K562 (cell line): Measurements from ENCODE around the gene ZNF775. TPM values are rescaled to one million over a fixed set of nuclear protein-coding genes. Genes with fewer than 3 reads are reported as not detected.

ENCODE experiments used
- ATAC-seq: fragments of 200-7000 bp; cut with Tn5 transposase; 3 replicates; pipeline ENCODE4 v1.9.1; 2020; ENCODE audit warnings: moderate library complexity
- BruUV-seq: library from RNA; stranded (reverse); fragments of 400-500 nt; replicated peaks from 2 replicates; lab custom pipeline; 2021; lab: Mats Ljungman, UMichigan
- CTCF ChIA-PET: fragments of 300-600 bp; formaldehyde crosslinking; extraction: SDS; loops from one replicate; lab custom pipeline; 2021; ENCODE audit warnings: low intra/inter-chr PET ratio; lab: Yijun Ruan, JAX
- POLR2A ChIA-PET: fragments of 300-600, 350-650 bp; sonication (Branson Sonifier 250); formaldehyde crosslinking; extraction: SDS; loops from one replicate; lab custom pipeline; 2021; ENCODE audit warnings: antibody characterized with exemption, inconsistent platforms; lab: Yijun Ruan, JAX
- DNase-seq, 4 experiments: peaks; one replicate each; pipeline versions ENCODE4 v3.0.0 to v3.0.0-alpha.2; 2011 to 2018; ENCODE audit warnings: low spot score in 3 of 4, mixed read lengths in 3 of 4; ENCODE audit errors: extremely low read depth in 1 of 4
- FAIRE-seq: peaks from 2 replicates; lab custom pipeline; 2011; peaks lifted over from hg19 to GRCh38; lab: Jason Lieb, UNC
- H2AFZ ChIP-seq: 2 replicates; pipeline ENCODE4 v1.6.0; 2011; ENCODE audit warnings: low read depth, low read length, control low read depth, inconsistent platforms
- H3K27ac ChIP-seq: fragments of 200-600 bp; 3 replicates; pipeline ENCODE4 v1.8.0; 2011; ENCODE audit warnings: low read depth, mild to moderate bottlenecking, control low read depth, inconsistent platforms, low read length, moderate library complexity, mixed read lengths; ENCODE audit errors: extremely low read depth
- H3K27me3 ChIP-seq, 2 experiments: fragments of 300-600 bp in 1 of 2; 2 replicates in 1 of 2; 3 replicates in 1 of 2; pipeline versions ENCODE4 v1.6.0 to v1.8.0; 2011; ENCODE audit warnings: inconsistent platforms in 2 of 2, low read length in 2 of 2, mild to moderate bottlenecking in 1 of 2, mixed read lengths in 1 of 2, moderate library complexity in 1 of 2; ENCODE audit not compliant: control insufficient read depth in 2 of 2, insufficient read depth in 2 of 2
- H3K36me3 ChIP-seq: fragments of 300-600 bp; 3 replicates; pipeline ENCODE4 v1.8.0; 2011; ENCODE audit warnings: mild to moderate bottlenecking, low read length, inconsistent platforms; ENCODE audit not compliant: control insufficient read depth, insufficient read depth
- H3K4me1 ChIP-seq, 2 experiments: fragments of 200-600 bp in 1 of 2; replicated peaks in 1 of 2; 2 replicates in 1 of 2; 3 replicates in 1 of 2; pipeline versions ENCODE4 v1.5.1 to v1.8.0; 2011; ENCODE audit warnings: inconsistent platforms in 2 of 2, low read length in 2 of 2, mild to moderate bottlenecking in 1 of 2, mixed read lengths in 1 of 2, moderate library complexity in 1 of 2; ENCODE audit not compliant: control insufficient read depth in 2 of 2, insufficient read depth in 2 of 2
- H3K4me2 ChIP-seq: 2 replicates; pipeline ENCODE4 v1.6.1; 2011; ENCODE audit warnings: low read length, control low read depth, inconsistent platforms, mixed read lengths; ENCODE audit not compliant: insufficient read depth
- H3K4me3 ChIP-seq: fragments of 200-600 bp; sonication (generic), shearing (Covaris generic); 2 replicates; pipeline ENCODE4 v1.5.1; 2016; ENCODE audit warnings: control low read depth, inconsistent platforms
- H3K79me2 ChIP-seq: fragments of 200-600 bp; 3 replicates; pipeline ENCODE4 v1.8.0; 2011; ENCODE audit warnings: low read length, inconsistent platforms; ENCODE audit not compliant: control insufficient read depth, insufficient read depth
- H3K9ac ChIP-seq, 2 experiments: 2 replicates each; pipeline versions ENCODE4 v1.6.0 to v1.6.1; 2011; ENCODE audit warnings: low read depth in 2 of 2, low read length in 2 of 2, control low read depth in 1 of 2, inconsistent platforms in 1 of 2, mild to moderate bottlenecking in 1 of 2, mixed read lengths in 1 of 2; ENCODE audit not compliant: insufficient read depth in 1 of 2
- H3K9me1 ChIP-seq: one replicate; pipeline ENCODE4 v1.6.0; 2011; ENCODE audit warnings: inconsistent platforms, mild to moderate bottlenecking, low read length, moderate library complexity; ENCODE audit not compliant: control insufficient read depth, insufficient read depth
- H3K9me3 ChIP-seq: replicated peaks from 2 replicates; pipeline ENCODE4 v1.5.1; 2011; ENCODE audit warnings: low read depth, low read length, inconsistent platforms; ENCODE audit not compliant: control insufficient read depth, insufficient read depth
- H4K20me1 ChIP-seq: replicated peaks from 2 replicates; pipeline ENCODE4 v1.6.1; 2011; ENCODE audit warnings: low read length, inconsistent platforms, mixed read lengths; ENCODE audit not compliant: control insufficient read depth, insufficient read depth
- ASH1L ChIP-seq: fragments of 450-650 bp; IDR thresholded peaks from 2 replicates; pipeline ENCODE4 v1.6.1; 2018; ENCODE audit warnings: borderline replicate concordance, mild to moderate bottlenecking, low read depth; ENCODE audit not compliant: partially characterized antibody
- BDP1 ChIP-seq: IDR thresholded peaks from 3 replicates; pipeline ENCODE4 v1.6.1; 2011; ENCODE audit not compliant: insufficient read length, insufficient read depth
- NRF1 ChIP-seq, 2 experiments: fragments of 450-650 bp; IDR thresholded peaks in 1 of 2; conservative IDR thresholded peaks in 1 of 2; 2 replicates each; pipeline ENCODE4 v1.6.1; 2014; ENCODE audit warnings: mild to moderate bottlenecking in 2 of 2
- XRCC5 ChIP-seq: fragments of 200-400 bp; formaldehyde crosslinking; IDR thresholded peaks from 2 replicates; pipeline ENCODE4 v1.6.1; 2017; ENCODE audit warnings: low read depth, mild to moderate bottlenecking, low read length
- ZKSCAN1 ChIP-seq: fragments of 150-350 bp; IDR thresholded peaks from 2 replicates; pipeline ENCODE4 v1.6.1; 2016; ENCODE audit warnings: low read depth, low read length
- ZNF282 ChIP-seq: sonication (generic); formaldehyde crosslinking; IDR thresholded peaks from 2 replicates; pipeline ENCODE4 v1.8.1; 2023; ENCODE audit warnings: missing genetic modification reagents
- ZNF780A ChIP-seq: fragments of 250-450 bp; sonication (Bioruptor Pico); IDR thresholded peaks from 2 replicates; pipeline ENCODE4 v1.5.0; 2021; ENCODE audit warnings: mild to moderate bottlenecking
- WGBS: fragments of 100-300 bp; shearing (Covaris generic); methylation state at CpG from one replicate; pipeline ENCODE4 v1.1.6; 2016; ENCODE audit warnings: low coverage, mixed read lengths; ENCODE audit not compliant: insufficient coverage; ENCODE audit errors: missing lambda C conversion rate; 5-methylcytosine and 5-hydroxymethylcytosine counted together
- in situ Hi-C: fragments of 300-500 bp; cut with MboI; formaldehyde crosslinking; loops from 4 replicates; pipeline ENCODE4 v1.15.0; 2018; ENCODE audit warnings: inconsistent platforms, mixed read lengths
- intact Hi-C: fragments of 100-400 bp; cut with micrococcal nuclease; formaldehyde crosslinking; loops from 2 replicates; pipeline ENCODE4 v1.14.2; 2022
- polyA plus RNA-seq, 8 experiments: library from polyadenylated mRNA; depleted of rRNA in 4 of 8; stranded (reverse) in 5 of 8; unstranded in 3 of 8; fragments of >200 nt; fragmentation: Nextera tagmentation in 2 of 8; fragmentation: Illumina TruSeq in 1 of 8; extraction: Ambion mirVana in 2 of 8; extraction: Trizol in 1 of 8; gene quantifications; 2 replicates each; pipeline versions ENCODE4 v1.2.1 to v1.2.3, GENCODE V29; 2011 to 2014; ENCODE audit warnings: inconsistent platforms in 1 of 8, missing spikeins in 1 of 8
- total RNA-seq, 7 experiments: library from RNA; depleted of rRNA in 6 of 7; stranded (reverse); fragments of >200 nt in 6 of 7; fragmentation: Illumina TruSeq in 2 of 7; extraction: Trizol in 2 of 7; gene quantifications; 2 replicates each; pipeline versions ENCODE4 v1.2.1 to v1.2.3, GENCODE V29; 2011 to 2021; ENCODE audit warnings: low replicate concordance in 1 of 7

Gene ZNF775
- total and polyA plus RNA-seq, 9 of the 15 experiments (the other 6 are each of a cell fraction or from before 2014, with no cell fraction given): 0.04 to 18.7 (median 4.9) TPM

DNA sequence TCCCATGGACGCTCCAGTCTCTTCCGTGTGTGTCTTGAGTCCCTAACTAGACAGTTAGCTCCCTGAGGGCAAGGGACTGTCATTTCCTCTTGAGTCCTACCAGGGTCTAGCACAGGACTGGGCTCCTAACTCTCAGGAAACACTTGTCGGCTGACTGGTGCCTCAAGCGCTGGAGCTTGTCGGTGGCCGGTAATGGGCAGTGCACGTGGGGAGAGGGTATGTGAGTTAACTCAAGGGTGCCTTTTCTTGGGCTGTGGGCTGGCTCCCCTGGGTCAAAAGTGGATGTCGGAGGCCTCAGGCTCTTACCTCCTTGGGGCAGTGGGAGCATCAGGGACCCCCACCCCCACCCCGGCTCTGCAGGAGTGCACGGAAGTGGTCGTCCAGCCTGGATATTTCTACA is 32.9 kb downstream of the ZNF775 start:
- H3K4me3 ChIP-seq: no peak overlapping the region
- intact Hi-C loops: no loop called here
- ATAC-seq (no peak), FAIRE-seq (no peak), DNase-seq (peak in 1 of 4 experiments; percentile 12)
- H2AFZ ChIP-seq: no peak overlapping the region
- no peaks in the 10 kb centered on the region for H3K9me1 ChIP-seq
- H3K4me2 ChIP-seq: no peak overlapping the region
- H3K4me1 ChIP-seq: peaks cover 3 to 27% of the 10 kb centered on the region in 2 experiments; a peak in 4 of 5 replicates
- CTCF ChIA-PET: no interaction called here
- POLR2A ChIA-PET: interaction anchor here (0.6 to 0.7 kb wide), 3 partner anchors 13 to 816 kb away, joined by 3 to 4 read pairs (median 4); no protein-coding TSS in a partner anchor
- H3K27me3 ChIP-seq: no peaks in the 10 kb centered on the region
- no peaks in the 10 kb centered on the region for H3K9me3 ChIP-seq
- in situ Hi-C loops: no loop called here
- WGBS: 71% methylated on average over 11 of the region's 11 CpGs
- H3K79me2 ChIP-seq: no peaks in the 10 kb centered on the region
- H3K9ac ChIP-seq: peak overlapping the region in 1 of 2 experiments; percentile 38; a peak in 1 of 4 replicates
- H4K20me1 ChIP-seq: no peaks in the 10 kb centered on the region
- TF ChIP-seq XRCC5: no peak
- no peak for TF ChIP-seq ZNF282
- TF ChIP-seq ZNF780A (CRISPR knock-in tag): no peak
- TF ChIP-seq ASH1L: no peak
- no peak for TF ChIP-seq NRF1 (conservative IDR thresholded peaks at IDR 0.05 in 1 of 2, IDR thresholded peaks at IDR 0.05 in 1 of 2)
- no peak for TF ChIP-seq BDP1
- no peak for TF ChIP-seq ZKSCAN1
- peaks cover 13% of the 10 kb centered on the region; the same call in 1 of the 3 replicates for H3K36me3 ChIP-seq
- BruUV-seq: no TSS peak
- H3K27ac ChIP-seq: no peak overlapping the region
